HG03175 (cell line): ENCODE measurements around the gene PTPRJ.

ENCODE experiments used
- ATAC-seq: cut with Tn5 transposase; IDR thresholded peaks from one replicate; pipeline ENCODE4 v1.9.1; 2021; ENCODE audit warnings: mild to moderate bottlenecking, moderate library complexity; ENCODE audit not compliant: unreplicated experiment

Gene PTPRJ

GRCh38 chr11:48056325-48057183, 76.2 kb downstream of the PTPRJ start:
- no peak for ATAC-seq

- ATAC-seq = no peak
Observed at GRCh38 chr11:48058064-48058463, 77.7 kb downstream of the PTPRJ start.

DNA sequence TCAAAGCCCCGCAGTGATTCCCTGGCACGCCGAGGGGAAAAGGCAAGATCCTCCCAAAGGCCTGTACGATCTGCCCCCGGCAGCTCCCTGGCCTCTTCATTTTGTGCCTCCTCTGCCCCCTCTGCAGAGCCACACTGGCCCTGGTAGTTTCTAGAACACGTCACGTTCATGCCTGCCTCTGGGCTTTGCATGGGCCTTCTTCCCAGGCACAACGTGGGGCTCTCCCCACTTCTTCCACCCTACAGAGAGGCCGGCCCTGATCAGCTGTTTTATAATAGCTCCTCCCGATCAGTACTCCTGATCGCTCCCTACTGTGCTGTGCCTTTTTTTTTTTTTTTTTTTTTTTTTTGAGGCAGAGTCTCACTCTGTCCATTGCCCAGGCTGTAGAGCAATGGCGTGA, 78.4 kb downstream of the PTPRJ start:
- ATAC-seq = no peak

GRCh38 chr11:48062649-48063048, 82.3 kb downstream of the PTPRJ start:
- no peak for ATAC-seq

DNA sequence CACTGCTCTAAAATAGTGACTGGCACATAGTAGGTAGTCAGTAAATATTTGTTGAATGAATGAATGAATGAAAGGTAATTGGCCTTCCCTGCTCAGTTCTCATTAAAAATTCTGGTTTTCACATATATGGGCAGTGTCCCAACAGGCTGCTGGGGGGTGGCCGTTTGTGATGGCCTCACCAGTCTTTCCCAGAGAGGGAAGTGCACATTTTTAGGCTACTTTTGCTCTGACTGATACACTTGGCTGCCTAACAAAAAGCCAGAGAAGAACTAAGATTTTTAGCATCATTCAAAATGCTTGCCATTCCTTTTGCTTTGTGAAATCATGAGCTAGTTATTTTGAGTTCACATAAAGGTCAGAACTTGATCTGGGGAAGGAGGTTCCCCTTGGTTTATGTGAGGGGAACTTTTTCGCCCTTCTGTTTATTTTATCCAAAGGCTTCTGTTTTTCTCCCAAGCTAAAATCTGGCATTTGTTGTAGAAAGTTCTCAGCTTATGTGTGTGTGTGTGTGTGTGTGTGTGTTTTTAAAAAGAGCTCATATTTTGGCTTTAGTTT, 83.1 kb downstream of the PTPRJ start:
- no peak for ATAC-seq

DNA sequence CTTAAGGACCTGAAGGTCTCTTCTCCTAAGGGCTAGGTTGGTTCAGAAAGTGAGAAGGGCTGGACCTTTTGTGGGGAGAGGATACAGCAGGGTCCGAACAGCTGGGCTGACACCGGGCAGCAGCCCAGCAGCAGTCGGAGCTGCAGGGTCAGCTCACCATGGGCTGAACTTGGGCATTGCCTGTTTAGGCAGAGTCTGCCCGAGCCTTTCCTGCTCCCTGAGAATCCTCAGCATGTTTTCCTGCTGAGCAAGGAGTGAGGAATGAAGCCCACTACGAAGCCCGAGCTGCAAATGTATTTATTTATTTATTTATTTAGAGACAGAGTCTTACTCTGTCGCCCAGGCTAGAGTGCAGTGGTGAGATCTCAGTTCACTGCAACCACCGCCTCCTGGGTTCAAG, 83.9 kb downstream of the PTPRJ start:
- ATAC-seq = no peak

- ATAC-seq = no peak
Observed at GRCh38 chr11:48066881-48067800, 86.8 kb downstream of the PTPRJ start.

DNA sequence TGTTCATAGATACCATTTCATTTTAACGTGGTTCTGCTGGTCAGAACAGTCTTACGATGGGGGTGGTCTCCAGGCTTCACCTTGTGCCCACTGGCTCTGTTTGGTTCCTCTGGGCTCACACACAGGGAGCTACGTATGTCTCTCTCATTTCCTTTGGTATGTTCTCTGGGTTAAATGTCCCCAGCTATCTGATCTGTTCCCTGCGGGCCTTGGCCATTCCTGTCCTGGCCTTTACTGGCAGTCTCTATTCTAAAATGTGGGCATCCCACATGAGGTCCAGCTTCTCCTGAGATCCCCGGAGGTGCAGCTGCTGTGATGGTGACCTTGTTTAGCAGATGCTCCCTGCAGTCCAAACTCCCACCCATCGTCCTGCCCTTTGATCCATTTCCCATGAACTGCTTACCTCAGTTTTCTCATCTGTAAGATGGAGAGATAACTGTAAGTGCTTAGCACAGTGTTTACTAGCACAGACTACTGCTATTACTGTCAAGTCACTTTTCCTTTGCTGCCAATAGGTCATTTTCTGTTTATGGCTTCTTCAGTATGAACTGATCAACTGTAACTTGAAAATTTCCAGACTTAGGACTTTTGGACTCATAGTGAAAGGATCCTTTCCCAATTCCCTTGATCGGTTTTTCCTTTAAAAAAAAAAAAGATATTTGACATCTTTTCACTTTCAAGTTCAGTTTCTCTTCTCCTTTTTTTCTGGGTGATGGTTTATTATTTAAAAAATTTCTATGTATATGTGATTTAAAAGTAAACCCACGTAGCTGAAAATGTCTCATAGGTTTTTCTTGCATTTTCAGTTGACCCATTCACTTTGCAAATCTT, 92.9 kb downstream of the PTPRJ start:
- no peak for ATAC-seq

DNA sequence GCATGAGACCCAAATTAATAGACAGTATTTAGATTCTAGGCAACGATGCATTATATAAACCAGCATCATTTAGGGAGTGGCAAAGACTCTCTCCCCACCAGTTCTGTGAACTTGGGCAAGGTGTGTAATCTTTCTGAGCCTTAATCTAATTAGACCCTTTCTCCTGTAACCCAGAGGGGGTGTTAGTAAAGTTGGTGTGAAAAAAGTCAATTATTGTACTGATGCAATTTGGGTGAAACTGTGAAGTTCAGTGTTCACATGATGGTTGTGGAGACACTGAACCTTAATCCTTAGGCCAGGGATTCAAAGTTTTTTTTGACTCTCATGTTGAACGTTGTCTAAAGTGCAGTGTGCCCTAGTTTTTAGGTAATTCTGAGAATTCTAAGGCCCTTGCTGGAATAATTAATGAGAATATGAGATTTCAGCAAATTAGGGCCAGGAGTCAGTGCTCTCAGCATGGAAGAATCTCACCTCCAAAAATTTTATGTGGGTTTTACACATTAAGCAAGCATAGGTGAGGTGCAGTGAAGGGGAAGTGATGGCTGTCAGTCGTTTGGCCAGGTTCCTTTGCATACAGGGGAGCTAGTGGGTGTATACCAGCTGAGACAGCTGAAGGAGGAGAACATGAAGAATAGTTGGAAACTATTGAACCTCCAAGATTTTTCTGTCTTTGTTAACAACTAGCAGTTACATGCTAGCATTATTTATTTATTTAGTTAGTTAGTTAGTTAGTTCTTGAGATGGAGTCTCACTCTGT, 94.2 kb downstream of the PTPRJ start:
- no peak for ATAC-seq

- ATAC-seq = no peak
Observed at GRCh38 chr11:48075637-48076036, 95.3 kb downstream of the PTPRJ start.

GRCh38 chr11:48077251-48077650, 96.9 kb downstream of the PTPRJ start:
- ATAC-seq = no peak

DNA sequence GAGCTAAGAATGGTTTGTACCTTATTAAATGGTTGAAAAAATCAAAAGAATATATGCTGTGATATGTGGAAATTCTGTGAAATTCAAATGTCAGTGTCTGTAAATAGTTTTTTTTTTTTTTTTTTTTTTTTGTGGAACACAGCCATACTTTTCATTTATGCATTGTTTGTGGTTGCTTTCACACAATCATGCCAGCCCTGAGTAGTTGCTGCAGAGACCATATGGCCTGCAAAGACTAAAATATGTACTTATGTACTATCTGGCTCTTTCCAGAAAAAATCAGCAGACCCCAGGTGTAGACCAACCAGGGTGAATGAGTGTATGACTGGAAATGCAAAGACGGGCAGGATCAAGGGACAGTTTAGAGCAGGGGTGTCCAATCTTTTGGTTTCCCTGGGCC, 98.3 kb downstream of the PTPRJ start:
- no peak for ATAC-seq

GRCh38 chr11:48079596-48079995, 99.2 kb downstream of the PTPRJ start:
- no peak for ATAC-seq

DNA sequence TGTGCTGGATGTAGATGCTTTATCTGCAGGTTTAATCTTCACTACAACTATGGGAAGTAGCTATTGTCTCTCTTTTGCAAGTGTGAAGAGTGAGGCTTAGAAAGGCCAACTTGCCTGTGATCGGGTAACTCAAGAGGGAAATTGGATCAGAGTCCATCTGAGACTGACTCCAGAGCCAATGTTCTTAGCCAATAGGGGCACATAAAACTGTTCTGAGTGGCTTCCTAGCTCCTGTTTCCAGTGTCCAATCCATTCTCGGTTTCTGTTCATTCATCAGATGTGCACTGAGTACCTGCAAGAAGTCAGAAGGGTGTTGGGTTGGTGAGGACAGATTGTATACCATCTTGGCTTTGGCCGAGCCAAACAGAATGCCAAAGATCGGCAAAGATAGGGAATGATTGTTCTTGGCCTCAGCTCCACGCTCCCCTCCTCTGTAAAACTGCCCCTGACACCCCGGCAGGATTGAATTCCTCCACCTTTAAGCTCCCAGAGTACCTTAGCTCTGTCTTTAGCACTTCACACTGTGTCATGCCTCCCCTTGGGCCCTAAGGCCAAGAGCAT, 100.0 kb downstream of the PTPRJ start:
- ATAC-seq = no peak

DNA sequence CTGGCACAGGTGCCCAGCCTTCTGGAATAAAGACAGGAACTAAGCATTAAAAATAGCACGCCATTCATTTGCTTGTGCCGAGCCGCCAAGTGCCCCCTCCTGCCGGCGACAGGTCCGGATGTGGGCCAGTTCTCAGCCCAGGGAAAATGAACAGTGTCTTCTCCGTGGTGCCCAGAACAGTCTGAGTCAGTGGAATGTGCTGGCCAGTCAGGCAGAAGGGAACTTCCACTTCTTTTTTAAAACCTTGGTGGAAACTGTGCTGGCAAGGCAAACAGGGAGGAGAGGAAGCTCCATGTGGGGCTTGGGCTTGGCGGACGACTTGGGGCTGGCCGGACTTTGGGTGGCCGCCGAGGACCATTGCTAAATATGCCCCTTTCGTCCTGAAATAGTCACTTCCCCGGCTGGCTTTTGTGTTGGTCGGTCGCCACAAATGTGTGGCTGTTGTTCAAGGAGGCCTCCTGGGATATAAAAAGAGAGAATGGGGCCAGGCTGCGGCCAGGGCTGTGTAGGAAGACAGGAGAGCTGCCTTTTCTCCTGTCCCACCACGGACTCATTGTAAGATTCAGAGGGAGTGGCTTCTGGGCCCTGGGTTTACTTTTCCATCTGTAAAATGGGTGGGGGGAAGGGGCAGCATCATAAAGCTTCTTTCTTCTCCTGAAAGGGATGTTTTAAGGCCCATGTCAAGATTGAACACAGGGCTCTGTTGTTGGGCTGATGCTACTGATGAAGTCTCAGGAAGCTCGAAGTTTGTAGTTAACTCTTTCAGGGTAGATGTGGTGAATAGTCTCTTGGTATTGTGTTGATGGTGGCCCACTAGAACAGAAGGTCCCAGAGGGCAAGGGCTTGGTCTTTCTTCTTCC, 101.0 kb downstream of the PTPRJ start:
- no peak for ATAC-seq

GRCh38 chr11:48082771-48083170, 102.4 kb downstream of the PTPRJ start:
- ATAC-seq = no peak

- ATAC-seq = no peak
Observed at GRCh38 chr11:48083421-48083820, 103.1 kb downstream of the PTPRJ start.

DNA sequence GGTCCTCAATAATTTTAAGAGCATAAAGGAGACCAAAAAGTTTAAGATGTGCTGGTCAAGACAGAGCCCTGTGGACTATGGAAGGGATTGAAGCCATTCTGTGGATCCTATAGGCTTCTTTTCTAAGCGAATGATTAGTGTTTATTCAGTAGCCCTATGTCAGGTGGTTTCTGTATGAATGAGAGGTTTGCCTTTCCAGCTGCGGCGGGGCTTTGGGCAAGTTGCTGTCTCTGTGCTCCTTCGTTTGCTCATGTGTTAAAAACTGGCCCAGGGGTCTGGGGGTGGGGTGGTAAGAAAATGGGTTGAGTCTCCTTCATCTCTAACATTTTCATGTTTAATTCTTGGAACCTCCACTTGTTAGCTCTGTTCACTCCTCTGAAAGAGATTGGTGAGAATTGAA, 105.3 kb downstream of the PTPRJ start:
- ATAC-seq = no peak

GRCh38 chr11:48087422-48087821, 107.1 kb downstream of the PTPRJ start:
- ATAC-seq = no peak
